ENCODE measurements around the gene ITPR3. TPM values are rescaled to one million over a fixed set of nuclear protein-coding genes. Genes with fewer than 3 reads are reported as not detected.

Gene ITPR3
- total RNA-seq, 1 donor from 2014 or later, result 5.6 TPM

DNA sequence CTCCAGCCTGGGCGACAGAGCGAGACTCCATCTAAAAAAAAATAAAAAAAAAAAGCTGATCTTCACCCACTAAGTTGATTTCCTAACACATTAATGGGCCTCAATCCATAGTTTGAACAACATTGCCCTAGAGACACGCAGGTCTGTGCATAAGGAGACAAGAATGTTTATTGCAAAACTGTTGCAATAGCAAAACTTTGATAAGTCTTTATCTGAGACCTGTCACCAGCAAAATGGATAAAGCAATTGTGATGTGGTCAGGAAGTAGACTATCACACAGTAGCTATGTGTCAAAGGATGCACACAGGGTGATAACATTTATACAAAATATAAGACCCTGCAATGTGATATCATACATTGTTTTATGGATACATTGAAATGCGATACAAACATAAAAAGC is 4.2 kb upstream of the ITPR3 start:
- TF ChIP-seq CTCF (IDR thresholded peaks at IDR 0.05; ENCODE audit: borderline replicate concordance), result no peak
- H3K27me3 ChIP-seq (ENCODE audit: low read depth), result peaks cover 13% of the 10 kb centered on the region
- no peak for DNase-seq
- H3K27ac ChIP-seq (replicated peaks), result no peak overlapping the region
- no peaks in the 10 kb centered on the region for H3K36me3 ChIP-seq
- peaks cover 38% of the 10 kb centered on the region for H3K4me1 ChIP-seq
- H3K4me3 ChIP-seq, result no peak overlapping the region
- intact Hi-C loops (cut with micrococcal nuclease), result no loop called here
- H3K9me3 ChIP-seq (replicated peaks), result no peaks in the 10 kb centered on the region

DNA sequence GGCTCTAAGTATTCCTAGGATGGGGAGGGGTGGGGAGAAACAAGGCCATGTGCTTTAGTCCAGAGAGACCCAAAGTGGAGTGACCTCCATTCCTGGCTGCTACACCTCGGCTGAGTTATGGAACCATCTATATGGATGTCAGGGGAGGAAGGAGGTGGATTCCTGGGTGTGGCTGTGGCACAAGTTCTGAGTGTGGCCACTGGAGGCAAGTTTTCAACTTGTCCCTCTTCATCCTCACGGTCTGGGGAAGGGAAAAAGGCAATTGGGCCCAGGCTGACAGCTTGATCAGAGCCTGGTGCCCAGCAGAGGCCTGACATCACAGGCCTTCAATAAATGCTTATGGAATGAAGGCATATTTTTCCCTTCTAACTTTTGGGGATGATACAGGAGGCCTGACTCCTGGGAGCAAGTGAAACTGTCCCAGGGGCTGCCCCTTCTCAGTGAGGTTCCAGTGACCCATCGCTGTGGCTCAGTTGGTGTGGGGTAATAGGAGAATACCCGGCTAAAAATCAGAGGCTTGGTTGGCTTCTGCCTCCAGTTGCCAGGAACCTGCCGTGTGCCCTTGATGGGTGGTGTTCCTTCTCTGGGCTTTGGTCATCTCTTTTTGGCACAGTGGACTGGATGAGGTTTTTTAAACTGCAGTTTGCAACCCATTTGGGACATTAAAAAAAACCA is 1.8 kb upstream of the ITPR3 start:
- Histone ChIP-seq H3K36me3 (no peaks in the 10 kb centered on the region), H3K27ac (replicated peaks) (peak overlapping the region; percentile 97), H3K27me3 (ENCODE audit: low read depth) (peaks cover 13% of the 10 kb centered on the region), H3K4me1 (peaks cover 55% of the 10 kb centered on the region), H3K4me3 (peak overlapping the region; percentile 82), H3K9me3 (replicated peaks) (no peaks in the 10 kb centered on the region)
- TF ChIP-seq CTCF (IDR thresholded peaks at IDR 0.05; ENCODE audit: borderline replicate concordance), result no peak
- intact Hi-C loops (cut with micrococcal nuclease), result no loop called here
- no peak for DNase-seq

DNA sequence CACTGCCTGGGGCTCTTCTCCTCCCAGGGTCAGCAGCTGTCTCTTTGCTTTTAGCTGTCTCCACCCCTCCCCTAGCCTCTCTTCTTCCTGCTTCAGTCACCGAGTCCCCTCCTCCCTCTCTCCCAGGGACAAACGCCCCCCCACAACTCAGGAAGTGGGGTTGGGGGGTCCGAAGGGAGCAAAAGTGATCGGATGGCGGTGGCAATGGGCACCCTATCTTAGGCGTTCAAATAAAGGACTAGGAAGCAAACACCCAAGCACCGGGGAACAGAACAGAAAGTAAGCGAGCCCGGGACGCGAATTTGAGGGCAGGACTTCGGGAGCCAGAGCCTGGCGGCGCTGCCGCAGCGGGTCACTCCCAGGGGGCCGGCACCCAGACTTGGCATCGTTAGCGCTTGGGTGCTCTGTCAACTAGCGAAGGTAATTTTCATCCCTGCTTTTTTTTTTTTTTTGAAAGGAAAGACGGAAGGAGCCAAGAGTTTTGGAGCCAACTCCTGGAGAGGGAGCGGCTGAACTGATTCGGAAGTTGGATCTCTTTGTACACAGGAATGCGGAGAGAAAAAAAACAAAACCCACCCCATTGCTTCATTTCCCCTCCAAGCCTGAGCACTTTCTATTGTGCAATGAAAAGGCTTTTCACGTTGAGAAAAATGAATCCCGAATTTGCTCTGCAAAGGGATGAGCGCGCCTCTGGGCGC is 815 bp upstream of the ITPR3 start:
- TF ChIP-seq CTCF (IDR thresholded peaks at IDR 0.05; ENCODE audit: borderline replicate concordance), result no peak
- H3K36me3 ChIP-seq, result no peaks in the 10 kb centered on the region
- DNase-seq, result no peak
- H3K27ac ChIP-seq (replicated peaks), result peak overlapping the region; percentile 97
- no peaks in the 10 kb centered on the region for H3K9me3 ChIP-seq (replicated peaks)
- H3K27me3 ChIP-seq (ENCODE audit: low read depth), result peaks cover 13% of the 10 kb centered on the region
- H3K4me3 ChIP-seq, result peak overlapping the region; percentile 82
- intact Hi-C loops (cut with micrococcal nuclease), result no loop called here
- peaks cover 55% of the 10 kb centered on the region for H3K4me1 ChIP-seq

- no peak for TF ChIP-seq CTCF (IDR thresholded peaks at IDR 0.05; ENCODE audit: borderline replicate concordance)
- intact Hi-C loops (cut with micrococcal nuclease), result no loop called here
- DNase-seq, result peak; percentile 58
- H3K27ac ChIP-seq (replicated peaks), result peak overlapping the region; percentile 97
- H3K4me3 ChIP-seq, result peak overlapping the region; percentile 82
- no peaks in the 10 kb centered on the region for H3K36me3 ChIP-seq
- peaks cover 13% of the 10 kb centered on the region for H3K27me3 ChIP-seq (ENCODE audit: low read depth)
- no peaks in the 10 kb centered on the region for H3K9me3 ChIP-seq (replicated peaks)
- H3K4me1 ChIP-seq, result peaks cover 55% of the 10 kb centered on the region
Observed at GRCh38 chr6:33621711-33622388, 728 bp downstream of the ITPR3 start.

GRCh38 chr6:33622456-33623431 is 1.6 kb downstream of the ITPR3 start:
- Histone ChIP-seq H3K4me3 (peak overlapping the region; percentile 82), H3K27ac (replicated peaks) (peak overlapping the region; percentile 97)
- intact Hi-C loops (cut with micrococcal nuclease), result no loop called here

More at GRCh38 chr6:33622456-33623431, 1.6 kb downstream of the ITPR3 start:
- peaks cover 13% of the 10 kb centered on the region for H3K27me3 ChIP-seq (ENCODE audit: low read depth)
- no peaks in the 10 kb centered on the region for H3K36me3 ChIP-seq
- TF ChIP-seq CTCF (IDR thresholded peaks at IDR 0.05; ENCODE audit: borderline replicate concordance), result no peak
- no peak for DNase-seq
- H3K9me3 ChIP-seq (replicated peaks), result no peaks in the 10 kb centered on the region
- H3K4me1 ChIP-seq, result peaks cover 60% of the 10 kb centered on the region

Measured in left ventricle myocardium inferior (tissue), 1 donor.